ENCODE data around the gene SAMD9. TPM values are rescaled to one million over a fixed set of nuclear protein-coding genes. Genes with fewer than 3 reads are reported as not detected.
"Not testable (repeated sequence)": the region's sequence is repeated elsewhere in the genome, so short reads cannot be mapped to it uniquely, and the experiment has no call there.

SAMD9 gene
- total RNA-seq, 2 donors from 2014 or later: 23.1 to 35.7 TPM

DNA sequence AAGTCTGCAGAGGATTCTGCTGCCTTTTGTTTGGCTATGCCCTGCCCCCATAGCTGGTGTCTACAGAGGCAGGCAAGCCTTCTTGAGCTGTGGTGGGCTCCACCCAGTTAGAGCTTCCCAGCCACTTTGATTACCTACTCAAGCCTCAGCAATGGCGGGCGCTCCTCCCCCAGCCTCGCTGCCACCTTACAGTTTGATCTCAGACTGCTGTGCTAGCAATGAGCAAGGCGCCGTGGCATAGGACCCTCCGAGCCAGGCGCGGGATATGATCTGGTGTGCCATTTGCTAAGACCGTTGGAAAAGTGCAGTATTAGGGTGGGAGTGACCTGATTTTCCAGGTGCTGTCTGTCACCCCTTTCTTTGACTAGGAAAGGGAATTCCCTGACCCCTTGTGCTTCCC is 44.4 kb downstream of the SAMD9 start:
- H3K36me3 Mint-ChIP-seq (ENCODE audit: low read depth); H3K9me3 Mint-ChIP-seq; H3K27ac Mint-ChIP-seq; H3K4me1 Mint-ChIP-seq; H3K4me3 Mint-ChIP-seq; ATAC-seq (replicated peaks): not testable (repeated sequence)
- peaks cover 14% of the 10 kb centered on the region for H3K27me3 Mint-ChIP-seq

- Mint-ChIP-seq H3K9me3 (no peaks in the 10 kb centered on the region), H3K36me3 (ENCODE audit: low read depth) (no peaks in the 10 kb centered on the region), H3K27ac (no peak overlapping the region), H3K27me3 (peaks cover 11% of the 10 kb centered on the region), H3K4me1 (no peaks in the 10 kb centered on the region), H3K4me3 (no peak overlapping the region)
- ATAC-seq (replicated peaks): peak; percentile 32
Measured at GRCh38 chr7:93062599-93062998, 55.2 kb downstream of the SAMD9 start.

DNA sequence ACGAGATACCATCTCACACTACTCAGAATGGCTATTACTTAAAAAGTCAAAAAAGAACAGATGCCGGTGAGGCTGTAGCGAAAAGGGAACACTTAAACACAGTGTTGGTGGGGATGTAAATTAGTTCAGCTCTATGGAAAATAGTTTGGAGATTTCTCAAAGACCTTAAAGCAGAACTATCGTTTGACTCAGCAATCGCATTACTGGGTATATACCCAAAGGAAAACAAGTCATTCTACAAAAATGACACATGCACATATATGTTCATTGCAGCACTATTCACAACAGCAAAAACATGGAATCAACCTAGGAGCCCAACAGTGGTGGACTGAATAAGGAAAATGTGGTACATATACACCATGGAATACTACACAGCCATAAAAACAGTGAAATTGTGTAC is 56.9 kb downstream of the SAMD9 start:
- Mint-ChIP-seq H3K27ac (no peak overlapping the region), H3K4me1 (no peaks in the 10 kb centered on the region), H3K9me3 (no peaks in the 10 kb centered on the region), H3K4me3 (no peak overlapping the region), H3K36me3 (ENCODE audit: low read depth) (no peaks in the 10 kb centered on the region), H3K27me3 (peaks cover 11% of the 10 kb centered on the region)
- ATAC-seq (replicated peaks): peak; percentile 62

DNA sequence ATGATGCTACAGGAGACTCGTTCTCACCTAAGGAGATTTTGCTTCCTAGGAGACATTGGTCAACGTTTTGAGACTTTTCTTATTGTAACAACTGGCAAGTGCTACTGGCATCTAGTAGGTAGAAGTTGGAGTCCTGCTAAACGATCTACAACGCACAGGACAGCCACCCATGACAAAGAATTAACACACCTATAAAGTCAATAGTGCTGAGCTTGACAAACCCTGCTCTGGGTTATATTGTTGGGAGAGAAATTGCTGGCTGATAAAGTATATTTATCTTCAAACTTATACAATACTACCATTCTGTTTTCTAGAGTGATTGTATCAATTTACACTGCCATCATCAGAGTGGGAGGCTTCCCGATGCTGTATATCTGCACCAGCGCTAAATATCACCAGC is 57.8 kb downstream of the SAMD9 start:
- H3K27ac Mint-ChIP-seq: no peak overlapping the region
- H3K9me3 Mint-ChIP-seq: no peaks in the 10 kb centered on the region
- ATAC-seq (replicated peaks): no peak
- H3K36me3 Mint-ChIP-seq (ENCODE audit: low read depth): no peaks in the 10 kb centered on the region
- H3K27me3 Mint-ChIP-seq: peaks cover 11% of the 10 kb centered on the region
- no peak overlapping the region for H3K4me3 Mint-ChIP-seq
- no peaks in the 10 kb centered on the region for H3K4me1 Mint-ChIP-seq

- not testable (repeated sequence) for H3K36me3 Mint-ChIP-seq (ENCODE audit: low read depth); H3K9me3 Mint-ChIP-seq; H3K4me1 Mint-ChIP-seq; H3K4me3 Mint-ChIP-seq; H3K27ac Mint-ChIP-seq; H3K27me3 Mint-ChIP-seq; ATAC-seq (replicated peaks)
Measured at GRCh38 chr7:93056621-93057020, 61.2 kb downstream of the SAMD9 start.

DNA sequence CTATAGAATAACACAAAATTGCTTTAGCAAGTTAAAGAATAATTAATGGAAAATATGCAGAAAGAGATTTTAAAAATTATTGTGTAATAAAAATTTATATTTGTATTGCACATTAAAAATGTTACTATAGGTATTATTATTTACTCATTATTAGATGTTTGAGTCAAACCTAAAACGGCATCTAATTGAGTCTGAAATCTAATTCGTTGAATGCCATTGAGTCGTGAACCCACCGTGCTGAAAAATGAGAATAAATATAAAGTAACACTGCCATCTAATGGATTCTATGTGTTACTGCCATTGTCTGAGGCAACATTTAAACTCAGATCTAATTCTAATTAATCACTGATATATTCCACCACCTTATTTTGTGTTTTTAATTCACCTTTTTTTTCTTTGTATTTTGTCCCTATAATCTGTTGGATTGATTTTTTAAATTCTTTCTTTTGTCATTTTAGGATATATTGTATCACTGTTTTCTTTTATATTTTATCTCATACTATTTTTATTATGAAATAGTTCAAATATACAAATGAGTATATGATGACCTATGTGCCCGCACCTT is 62.2 kb downstream of the SAMD9 start:
- no peak overlapping the region for H3K27ac Mint-ChIP-seq
- H3K9me3 Mint-ChIP-seq: no peaks in the 10 kb centered on the region
- no peaks in the 10 kb centered on the region for H3K27me3 Mint-ChIP-seq
- H3K36me3 Mint-ChIP-seq (ENCODE audit: low read depth): no peaks in the 10 kb centered on the region
- peak; percentile 54 for ATAC-seq (replicated peaks)
- H3K4me3 Mint-ChIP-seq: no peak overlapping the region
- peaks cover 8% of the 10 kb centered on the region for H3K4me1 Mint-ChIP-seq

- Mint-ChIP-seq H3K27me3 (no peaks in the 10 kb centered on the region), H3K36me3 (ENCODE audit: low read depth) (no peaks in the 10 kb centered on the region), H3K4me3 (no peak overlapping the region), H3K27ac (no peak overlapping the region), H3K4me1 (peaks cover 8% of the 10 kb centered on the region), H3K9me3 (no peaks in the 10 kb centered on the region)
- no peak for ATAC-seq (replicated peaks)
Measured at GRCh38 chr7:93054975-93055374, 62.8 kb downstream of the SAMD9 start.

DNA sequence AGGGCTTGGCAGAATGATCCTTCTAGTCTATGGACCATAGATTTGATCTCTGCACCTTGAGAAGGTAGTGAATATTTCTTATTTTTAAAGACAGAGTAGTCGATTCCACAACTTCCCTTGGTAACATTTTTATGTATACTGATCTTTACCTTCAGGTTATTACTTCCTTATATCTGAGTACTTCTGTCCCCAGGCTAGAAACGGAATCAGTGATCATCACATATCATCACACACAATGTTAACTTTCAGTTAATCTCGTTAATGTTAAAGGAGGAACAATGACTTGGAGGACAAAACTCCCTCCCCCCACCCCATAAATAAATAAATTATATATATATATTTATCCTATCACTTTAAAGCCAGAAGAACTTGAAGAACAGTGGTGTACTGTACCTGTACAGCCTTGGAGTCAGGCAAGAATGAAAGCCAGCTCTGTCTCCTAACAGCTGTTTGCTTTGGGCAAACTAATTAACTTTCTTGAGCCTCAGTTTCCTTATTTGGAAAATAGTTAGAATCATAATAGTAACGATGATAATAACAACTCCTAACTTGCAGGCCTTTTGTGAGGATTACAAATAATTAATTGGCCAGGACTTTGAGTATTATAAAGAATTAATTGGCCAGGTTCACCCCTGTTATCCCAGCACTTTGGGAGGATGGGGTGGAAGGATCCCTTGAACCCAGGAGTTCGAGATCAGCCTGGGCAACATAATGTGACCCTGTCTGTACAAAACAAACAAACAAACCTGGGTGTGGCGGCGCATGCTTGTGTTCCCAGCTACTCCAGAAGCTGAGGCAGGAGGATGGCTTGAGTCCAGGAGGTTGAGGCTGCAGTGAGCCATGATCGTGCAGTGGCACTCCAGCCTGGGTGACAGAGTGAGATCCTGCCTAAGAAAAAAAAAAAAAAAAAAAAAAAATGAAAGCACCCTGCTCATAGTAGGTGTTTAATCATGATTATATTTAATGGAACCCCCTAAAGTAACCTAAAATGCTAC is 63.5 kb downstream of the SAMD9 start:
- ATAC-seq (replicated peaks): no peak
- Mint-ChIP-seq H3K4me3 (peak overlapping the region; percentile 21), H3K4me1 (peaks cover 8% of the 10 kb centered on the region), H3K27ac (peak overlapping the region; percentile 59), H3K27me3 (no peaks in the 10 kb centered on the region), H3K36me3 (ENCODE audit: low read depth) (no peaks in the 10 kb centered on the region), H3K9me3 (no peaks in the 10 kb centered on the region)

DNA sequence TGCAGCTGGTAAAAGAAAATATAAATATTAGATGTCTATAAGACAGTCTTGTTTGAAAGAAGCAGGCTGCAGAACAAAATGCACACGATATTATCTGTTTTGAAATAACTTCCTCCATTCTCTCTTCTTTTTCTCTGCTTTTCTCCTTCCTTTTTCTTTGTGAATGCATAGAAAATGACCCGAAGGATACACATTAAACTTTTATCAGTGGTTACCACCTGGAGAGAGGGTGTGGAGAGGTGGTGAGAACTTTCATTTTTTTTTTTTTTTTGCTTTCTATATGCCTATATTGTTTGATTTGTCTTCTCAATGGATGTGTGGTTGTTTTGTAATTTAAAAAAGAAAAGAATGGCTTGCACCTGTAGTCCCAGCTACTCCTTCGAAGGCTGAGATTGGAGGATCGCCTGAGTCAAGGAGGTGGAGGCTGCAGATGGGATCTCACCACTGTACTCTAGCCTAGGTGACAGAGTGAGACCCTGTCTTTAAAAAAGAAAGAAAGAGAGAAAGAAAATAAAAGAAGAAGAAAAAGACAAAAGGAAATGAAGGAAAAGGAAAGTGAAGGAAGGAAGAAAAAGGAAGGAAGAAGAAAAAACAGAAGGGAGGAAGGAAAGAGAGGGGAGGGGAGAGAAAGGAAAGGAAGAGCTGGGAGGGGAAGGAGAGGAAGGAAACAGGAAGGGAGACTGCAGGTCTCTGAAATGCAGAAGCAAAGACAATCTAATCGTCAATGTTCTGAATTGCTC is 64.4 kb downstream of the SAMD9 start:
- Mint-ChIP-seq H3K36me3 (ENCODE audit: low read depth) (no peaks in the 10 kb centered on the region), H3K9me3 (no peaks in the 10 kb centered on the region), H3K27me3 (no peaks in the 10 kb centered on the region), H3K27ac (peak overlapping the region; percentile 59), H3K4me3 (peak overlapping the region; percentile 21), H3K4me1 (peaks cover 8% of the 10 kb centered on the region)
- ATAC-seq (replicated peaks): no peak

DNA sequence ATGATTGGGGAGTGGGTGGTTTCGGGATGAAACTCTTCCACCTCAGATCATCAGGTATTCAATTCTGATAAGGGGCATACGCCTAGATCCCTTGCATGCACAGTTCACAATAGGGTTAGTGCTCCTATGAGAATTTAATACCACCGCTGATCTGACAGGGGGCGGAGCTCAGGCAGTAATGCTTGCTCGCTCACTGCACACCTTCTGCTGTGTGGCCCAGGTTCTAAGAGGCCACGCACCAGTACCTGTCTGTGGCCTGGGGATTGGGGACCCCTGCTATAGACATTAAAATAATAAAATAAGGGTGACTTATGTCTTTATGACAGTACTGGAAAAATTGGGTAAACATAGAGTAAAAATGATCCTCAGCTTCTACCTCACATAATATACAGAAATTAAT is 66.1 kb downstream of the SAMD9 start:
- H3K9me3 Mint-ChIP-seq: no peaks in the 10 kb centered on the region
- H3K36me3 Mint-ChIP-seq (ENCODE audit: low read depth): no peaks in the 10 kb centered on the region
- H3K27ac Mint-ChIP-seq: no peak overlapping the region
- no peak overlapping the region for H3K4me3 Mint-ChIP-seq
- no peaks in the 10 kb centered on the region for H3K27me3 Mint-ChIP-seq
- H3K4me1 Mint-ChIP-seq: peaks cover 8% of the 10 kb centered on the region
- ATAC-seq (replicated peaks): no peak

Other genes starting within 250 kb of the SAMD9 start
- 10 to 100 TPM; 23.9 to 28.1 TPM for gene SAMD9L, start 30.4 kb upstream of the SAMD9 start, total RNA-seq
- not detected for gene HEPACAM2, start 108.5 kb upstream of the SAMD9 start, total RNA-seq
- gene VPS50, start 114.4 kb upstream of the SAMD9 start, total RNA-seq: 10 to 100 TPM; 20.4 to 27.4 TPM

Measured in activated T-helper 17 cell treated with anti-CD3 and anti-CD28 coated beads, Interleukin-2, amount 50 U/mL, for 72 hours (primary cell).